ENCODE results near the gene EML4. TPM values are rescaled to one million over a fixed set of nuclear protein-coding genes. Genes with fewer than 3 reads are reported as not detected.

Gene EML4
- total RNA-seq, 1 donor from 2014 or later = 95.8 TPM

GRCh38 chr2:42192010-42192373 is 22.8 kb downstream of the EML4 start:
- Mint-ChIP-seq H3K36me3 (ENCODE audit: low read depth) (peaks cover 24% of the 10 kb centered on the region), H3K4me3 (no peak overlapping the region), H3K9me3 (no peaks in the 10 kb centered on the region), H3K27me3 (no peaks in the 10 kb centered on the region), H3K4me1 (peaks cover 72% of the 10 kb centered on the region), H3K27ac (peak overlapping the region; percentile 18)
- ChIA-PET CTCF (no interaction called here), POLR2A (no interaction called here)
- TF ChIP-seq CTCF (IDR thresholded peaks at IDR 0.05) = no peak
- DNase-seq (no peak), ATAC-seq (ENCODE audit: low read depth) (no peak)
- intact Hi-C loops (cut with micrococcal nuclease) = loop anchor here (10.0 kb wide), 1 partner anchor 237 kb away; no protein-coding TSS in a partner anchor

- Mint-ChIP-seq H3K4me3 (peak overlapping the region; percentile 32), H3K36me3 (ENCODE audit: low read depth) (peaks cover 22% of the 10 kb centered on the region), H3K27me3 (no peaks in the 10 kb centered on the region), H3K9me3 (no peaks in the 10 kb centered on the region), H3K4me1 (peaks cover 70% of the 10 kb centered on the region), H3K27ac (peak overlapping the region; percentile 37)
- TF ChIP-seq CTCF (IDR thresholded peaks at IDR 0.05) = no peak
- ATAC-seq (ENCODE audit: low read depth) = no peak
- no peak for DNase-seq
- POLR2A ChIA-PET = no interaction called here
- intact Hi-C loops (cut with micrococcal nuclease) = loop anchor here (10.0 kb wide), 1 partner anchor 238 kb away; no protein-coding TSS in a partner anchor
- CTCF ChIA-PET = interaction anchor here (4.4 kb wide), 1 partner anchor 97 kb away, joined by 104 read pairs; no protein-coding TSS in a partner anchor
Observed at GRCh38 chr2:42192652-42193566, 23.8 kb downstream of the EML4 start.

GRCh38 chr2:42193722-42194187 is 24.6 kb downstream of the EML4 start:
- TF ChIP-seq CTCF (IDR thresholded peaks at IDR 0.05) = no peak
- H3K36me3 Mint-ChIP-seq (ENCODE audit: low read depth) = peaks cover 22% of the 10 kb centered on the region
- H3K9me3 Mint-ChIP-seq = no peaks in the 10 kb centered on the region
- ChIA-PET POLR2A (interaction anchor here (1.1 to 1.6 kb wide), 2 partner anchors 88 to 98 kb away, joined by 3 to 4 read pairs; no protein-coding TSS in a partner anchor), CTCF (interaction anchor here (4.4 kb wide), 1 partner anchor 98 kb away, joined by 104 read pairs; no protein-coding TSS in a partner anchor)
- no peak overlapping the region for H3K27ac Mint-ChIP-seq
- no peak for DNase-seq
- no peaks in the 10 kb centered on the region for H3K27me3 Mint-ChIP-seq
- peaks cover 75% of the 10 kb centered on the region for H3K4me1 Mint-ChIP-seq
- H3K4me3 Mint-ChIP-seq = no peak overlapping the region
- ATAC-seq (ENCODE audit: low read depth) = no peak
- intact Hi-C loops (cut with micrococcal nuclease) = loop anchor here (2.0 to 10.0 kb wide), 2 partner anchors 239 to 353 kb away; no protein-coding TSS in a partner anchor

GRCh38 chr2:42194428-42194827 is 25.3 kb downstream of the EML4 start:
- ChIA-PET CTCF (interaction anchor here (0.9 to 4.4 kb wide), 2 partner anchors 9 to 98 kb away, joined by 4 to 104 read pairs; no protein-coding TSS in a partner anchor), POLR2A (interaction anchor here (1.1 to 1.6 kb wide), 2 partner anchors 89 to 99 kb away, joined by 3 to 4 read pairs; no protein-coding TSS in a partner anchor)
- Mint-ChIP-seq H3K9me3 (no peaks in the 10 kb centered on the region), H3K27me3 (no peaks in the 10 kb centered on the region), H3K4me1 (peaks cover 78% of the 10 kb centered on the region), H3K4me3 (no peak overlapping the region), H3K27ac (peak overlapping the region; percentile 35), H3K36me3 (ENCODE audit: low read depth) (peaks cover 22% of the 10 kb centered on the region)
- no peak for TF ChIP-seq CTCF (IDR thresholded peaks at IDR 0.05)
- intact Hi-C loops (cut with micrococcal nuclease) = loop anchor here (2.0 to 10.0 kb wide), 2 partner anchors 240 to 354 kb away; no protein-coding TSS in a partner anchor
- no peak for ATAC-seq (ENCODE audit: low read depth)
- DNase-seq = no peak

GRCh38 chr2:42195559-42195958 is 26.4 kb downstream of the EML4 start:
- CTCF ChIA-PET = interaction anchor here (1.1 to 4.4 kb wide), 12 partner anchors 8 to 326 kb away, joined by 3 to 104 read pairs (median 6); no protein-coding TSS in a partner anchor
- no peak overlapping the region for H3K4me3 Mint-ChIP-seq
- H3K4me1 Mint-ChIP-seq = peaks cover 79% of the 10 kb centered on the region
- H3K9me3 Mint-ChIP-seq = no peaks in the 10 kb centered on the region
- ATAC-seq (ENCODE audit: low read depth) (no peak), DNase-seq (no peak)
- TF ChIP-seq CTCF (IDR thresholded peaks at IDR 0.05) = no peak
- intact Hi-C loops (cut with micrococcal nuclease) = loop anchor here (2.0 to 10.0 kb wide), 2 partner anchors 241 to 355 kb away; no protein-coding TSS in a partner anchor
- H3K36me3 Mint-ChIP-seq (ENCODE audit: low read depth) = peaks cover 22% of the 10 kb centered on the region
- H3K27me3 Mint-ChIP-seq = no peaks in the 10 kb centered on the region
- POLR2A ChIA-PET = no interaction called here
- no peak overlapping the region for H3K27ac Mint-ChIP-seq

Data from activated B cell treated with CpG ODN at 0.5 μM for 24 hours (primary cell).